ENCODE data around the gene SPG7.
A peak's percentile ranks its signal among the peaks of the same experiment; 100 is the strongest.

SPG7 gene

DNA sequence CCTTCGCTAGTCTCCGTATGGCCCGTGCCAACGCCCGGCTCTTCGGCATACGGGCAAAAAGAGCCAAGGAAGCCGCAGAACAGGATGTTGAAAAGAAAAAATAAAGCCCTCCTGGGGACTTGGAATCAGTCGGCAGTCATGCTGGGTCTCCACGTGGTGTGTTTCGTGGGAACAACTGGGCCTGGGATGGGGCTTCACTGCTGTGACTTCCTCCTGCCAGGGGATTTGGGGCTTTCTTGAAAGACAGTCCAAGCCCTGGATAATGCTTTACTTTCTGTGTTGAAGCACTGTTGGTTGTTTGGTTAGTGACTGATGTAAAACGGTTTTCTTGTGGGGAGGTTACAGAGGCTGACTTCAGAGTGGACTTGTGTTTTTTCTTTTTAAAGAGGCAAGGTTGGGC lies 54.7 kb downstream of the SPG7 start:
- H2BK120ac ChIP-seq (ENCODE audit: low read depth, low read length), result no peak overlapping the region
- H4K91ac ChIP-seq (ENCODE audit: low read depth, low read length, poor library complexity), result no peak overlapping the region
- H2AK5ac ChIP-seq (ENCODE audit: low read depth, low read length), result no peak overlapping the region
- no peak for DNase-seq (ENCODE audit: low spot score)
- no peak overlapping the region for H3K14ac ChIP-seq (ENCODE audit: low read length)
- H3K27me3 ChIP-seq (ENCODE audit: control insufficient read depth in 3 of 3, insufficient read depth in 3 of 3, low read depth in 1 of 3, low read length in 3 of 3), result no peaks in the 10 kb centered on the region
- H4K8ac ChIP-seq (ENCODE audit: low read depth, low read length), result no peak overlapping the region
- no peak overlapping the region for H3K4me2 ChIP-seq (ENCODE audit: insufficient read depth, low read length, poor library complexity, severe bottlenecking)
- H3K4me1 ChIP-seq (ENCODE audit: control insufficient read depth in 2 of 2, insufficient read depth in 1 of 2, low read depth in 1 of 2, low read length in 2 of 2), result peaks cover 17 to 23% of the 10 kb centered on the region in 2 donors
- peaks cover 35 to 49% of the 10 kb centered on the region in 2 donors for H3K36me3 ChIP-seq (replicated peaks in 1 of 2; ENCODE audit: control insufficient read depth in 2 of 2, insufficient read depth in 2 of 2, low read length in 2 of 2)
- H3K23ac ChIP-seq (ENCODE audit: low read depth, low read length, poor library complexity), result no peak overlapping the region
- H3K4me3 ChIP-seq (ENCODE audit: low read length in 2 of 2), result no peak overlapping the region
- no peaks in the 10 kb centered on the region for H3K9me3 ChIP-seq (replicated peaks in 1 of 2; ENCODE audit: control insufficient read depth in 2 of 2, insufficient read depth in 1 of 2, low read depth in 1 of 2, low read length in 2 of 2)
- no peak overlapping the region for H3K27ac ChIP-seq (replicated peaks; ENCODE audit: low read length)
- H2BK12ac ChIP-seq (ENCODE audit: low read length), result no peak overlapping the region
- H2BK5ac ChIP-seq (ENCODE audit: low read length), result no peak overlapping the region
- H3K9ac ChIP-seq (ENCODE audit: low read depth, low read length, poor library complexity), result no peak overlapping the region
- no peak overlapping the region for H3K18ac ChIP-seq (ENCODE audit: low read length)
- H2BK15ac ChIP-seq (ENCODE audit: low read length), result no peak overlapping the region
- peaks cover 6% of the 10 kb centered on the region for H3K79me1 ChIP-seq (ENCODE audit: low read depth, low read length)
- WGBS, 2 donors (ENCODE audit: extremely low coverage in 2 of 2, insufficient read length in 2 of 2, insufficient replicate concordance in 1 of 2), result no CpG with 5 or more reads among the region's 12 CpGs
- no peak overlapping the region for H2AFZ ChIP-seq (ENCODE audit: low read length)
- no peak overlapping the region for H3K4ac ChIP-seq (ENCODE audit: low read length)

- Histone ChIP-seq H4K91ac (ENCODE audit: low read depth, low read length, poor library complexity) (no peak overlapping the region), H3K4me1 (ENCODE audit: control insufficient read depth in 2 of 2, insufficient read depth in 1 of 2, low read depth in 1 of 2, low read length in 2 of 2) (peaks cover 17 to 23% of the 10 kb centered on the region in 2 donors), H2BK5ac (ENCODE audit: low read length) (no peak overlapping the region), H2BK120ac (ENCODE audit: low read depth, low read length) (no peak overlapping the region), H3K14ac (ENCODE audit: low read length) (no peak overlapping the region), H2BK15ac (ENCODE audit: low read length) (no peak overlapping the region), H3K23ac (ENCODE audit: low read depth, low read length, poor library complexity) (no peak overlapping the region), H3K36me3 (replicated peaks in 1 of 2; ENCODE audit: control insufficient read depth in 2 of 2, insufficient read depth in 2 of 2, low read length in 2 of 2) (peaks cover 35 to 45% of the 10 kb centered on the region in 2 donors), H3K27ac (replicated peaks; ENCODE audit: low read length) (no peak overlapping the region), H2AK5ac (ENCODE audit: low read depth, low read length) (no peak overlapping the region), H3K4me3 (ENCODE audit: low read length in 2 of 2) (no peak overlapping the region), H3K9ac (ENCODE audit: low read depth, low read length, poor library complexity) (no peak overlapping the region), H3K79me1 (ENCODE audit: low read depth, low read length) (peaks cover 6% of the 10 kb centered on the region), H2BK12ac (ENCODE audit: low read length) (no peak overlapping the region), H3K9me3 (replicated peaks in 1 of 2; ENCODE audit: control insufficient read depth in 2 of 2, insufficient read depth in 1 of 2, low read depth in 1 of 2, low read length in 2 of 2) (no peaks in the 10 kb centered on the region), H4K8ac (ENCODE audit: low read depth, low read length) (no peak overlapping the region), H3K4ac (ENCODE audit: low read length) (no peak overlapping the region), H3K18ac (ENCODE audit: low read length) (no peak overlapping the region), H3K27me3 (ENCODE audit: control insufficient read depth in 3 of 3, insufficient read depth in 3 of 3, low read depth in 1 of 3, low read length in 3 of 3) (no peaks in the 10 kb centered on the region), H3K4me2 (ENCODE audit: insufficient read depth, low read length, poor library complexity, severe bottlenecking) (no peak overlapping the region), H2AFZ (ENCODE audit: low read length) (no peak overlapping the region)
- no peak for DNase-seq (ENCODE audit: low spot score)
- WGBS, 2 donors (ENCODE audit: extremely low coverage in 2 of 2, insufficient read length in 2 of 2, insufficient replicate concordance in 1 of 2), result no CpG with 5 or more reads among the region's 12 CpGs
Observed at GRCh38 chr16:89563639-89564392, 55.6 kb downstream of the SPG7 start.

- Histone ChIP-seq H2BK12ac (ENCODE audit: low read length) (no peak overlapping the region), H2BK15ac (ENCODE audit: low read length) (no peak overlapping the region), H2BK5ac (ENCODE audit: low read length) (no peak overlapping the region), H3K79me1 (ENCODE audit: low read depth, low read length) (peaks cover 6% of the 10 kb centered on the region), H3K36me3 (replicated peaks in 1 of 2; ENCODE audit: control insufficient read depth in 2 of 2, insufficient read depth in 2 of 2, low read length in 2 of 2) (peaks cover 35 to 45% of the 10 kb centered on the region in 2 donors), H3K9ac (ENCODE audit: low read depth, low read length, poor library complexity) (peak overlapping the region; percentile 66), H4K8ac (ENCODE audit: low read depth, low read length) (no peak overlapping the region), H3K9me3 (replicated peaks in 1 of 2; ENCODE audit: control insufficient read depth in 2 of 2, insufficient read depth in 1 of 2, low read depth in 1 of 2, low read length in 2 of 2) (no peaks in the 10 kb centered on the region), H4K91ac (ENCODE audit: low read depth, low read length, poor library complexity) (no peak overlapping the region), H3K18ac (ENCODE audit: low read length) (peak overlapping the region; percentile 8), H2AK5ac (ENCODE audit: low read depth, low read length) (no peak overlapping the region), H3K27ac (replicated peaks; ENCODE audit: low read length) (peak overlapping the region; percentile 57), H3K27me3 (ENCODE audit: control insufficient read depth in 3 of 3, insufficient read depth in 3 of 3, low read depth in 1 of 3, low read length in 3 of 3) (no peaks in the 10 kb centered on the region), H3K14ac (ENCODE audit: low read length) (no peak overlapping the region), H3K4me3 (ENCODE audit: low read length in 2 of 2) (no peak overlapping the region), H3K4me2 (ENCODE audit: insufficient read depth, low read length, poor library complexity, severe bottlenecking) (no peak overlapping the region), H2AFZ (ENCODE audit: low read length) (no peak overlapping the region), H3K4me1 (ENCODE audit: control insufficient read depth in 2 of 2, insufficient read depth in 1 of 2, low read depth in 1 of 2, low read length in 2 of 2) (peaks cover 19 to 25% of the 10 kb centered on the region in 2 donors), H3K4ac (ENCODE audit: low read length) (no peak overlapping the region), H3K23ac (ENCODE audit: low read depth, low read length, poor library complexity) (peak overlapping the region; percentile 87), H2BK120ac (ENCODE audit: low read depth, low read length) (no peak overlapping the region)
- no peak for DNase-seq (ENCODE audit: low spot score)
- WGBS, 2 donors (ENCODE audit: extremely low coverage in 2 of 2, insufficient read length in 2 of 2, insufficient replicate concordance in 1 of 2), result no CpG with 5 or more reads among the region's 22 CpGs
Observed at GRCh38 chr16:89564476-89565255, 56.5 kb downstream of the SPG7 start.

DNA sequence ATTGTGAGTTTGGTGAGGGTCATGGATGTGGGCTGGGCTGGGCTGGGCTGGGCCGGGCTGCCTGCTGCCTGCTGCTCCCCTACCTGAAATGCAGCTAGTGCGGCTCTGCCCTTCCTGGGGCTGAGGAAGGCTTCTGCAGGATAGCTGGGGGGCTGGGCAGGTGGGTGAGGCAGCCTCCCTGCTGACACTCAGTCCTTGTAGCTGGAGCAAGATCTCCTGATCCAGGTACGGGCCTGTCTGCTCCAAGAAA lies 57.0 kb downstream of the SPG7 start:
- DNase-seq (ENCODE audit: low spot score), result no peak
- Histone ChIP-seq H2AK5ac (ENCODE audit: low read depth, low read length) (peak overlapping the region; percentile 47), H3K14ac (ENCODE audit: low read length) (no peak overlapping the region), H3K27ac (replicated peaks; ENCODE audit: low read length) (peak overlapping the region; percentile 57), H3K23ac (ENCODE audit: low read depth, low read length, poor library complexity) (peak overlapping the region; percentile 50), H4K91ac (ENCODE audit: low read depth, low read length, poor library complexity) (no peak overlapping the region), H3K36me3 (replicated peaks in 1 of 2; ENCODE audit: control insufficient read depth in 2 of 2, insufficient read depth in 2 of 2, low read length in 2 of 2) (peaks cover 35 to 45% of the 10 kb centered on the region in 2 donors), H4K8ac (ENCODE audit: low read depth, low read length) (no peak overlapping the region), H3K79me1 (ENCODE audit: low read depth, low read length) (peaks cover 6% of the 10 kb centered on the region), H3K4me1 (ENCODE audit: control insufficient read depth in 2 of 2, insufficient read depth in 1 of 2, low read depth in 1 of 2, low read length in 2 of 2) (peaks cover 19 to 23% of the 10 kb centered on the region in 2 donors), H3K9ac (ENCODE audit: low read depth, low read length, poor library complexity) (no peak overlapping the region), H3K18ac (ENCODE audit: low read length) (peak overlapping the region; percentile 74), H2AFZ (ENCODE audit: low read length) (no peak overlapping the region), H3K4me2 (ENCODE audit: insufficient read depth, low read length, poor library complexity, severe bottlenecking) (no peak overlapping the region), H3K4ac (ENCODE audit: low read length) (no peak overlapping the region), H2BK120ac (ENCODE audit: low read depth, low read length) (no peak overlapping the region), H2BK12ac (ENCODE audit: low read length) (no peak overlapping the region), H3K27me3 (ENCODE audit: control insufficient read depth in 3 of 3, insufficient read depth in 3 of 3, low read depth in 1 of 3, low read length in 3 of 3) (no peaks in the 10 kb centered on the region), H2BK15ac (ENCODE audit: low read length) (no peak overlapping the region), H3K4me3 (ENCODE audit: low read length in 2 of 2) (no peak overlapping the region), H3K9me3 (replicated peaks in 1 of 2; ENCODE audit: control insufficient read depth in 2 of 2, insufficient read depth in 1 of 2, low read depth in 1 of 2, low read length in 2 of 2) (no peaks in the 10 kb centered on the region), H2BK5ac (ENCODE audit: low read length) (no peak overlapping the region)
- no CpG with 5 or more reads among the region's 3 CpGs for WGBS, 2 donors (ENCODE audit: extremely low coverage in 2 of 2, insufficient read length in 2 of 2, insufficient replicate concordance in 1 of 2)
